Osteoblast (primary cell): ENCODE data around the gene RGS16. TPM values are rescaled to one million over a fixed set of nuclear protein-coding genes. Genes with fewer than 3 reads are reported as not detected.

Experiments
- DNase-seq: peaks from one replicate; pipeline ENCODE4 v3.0.0; 2011; ENCODE audit warnings: low spot score, mixed read lengths; ENCODE audit not compliant: insufficient read length; ENCODE audit errors: missing footprints
- H2AFZ ChIP-seq: 2 replicates; pipeline ENCODE4 v1.6.0; 2011; ENCODE audit warnings: mild to moderate bottlenecking, low read length
- H3K27ac ChIP-seq: 2 replicates; pipeline ENCODE4 v1.5.1; 2011; ENCODE audit warnings: mild to moderate bottlenecking, low read depth, low read length, moderate library complexity
- H3K27me3 ChIP-seq: 2 replicates; pipeline ENCODE4 v1.6.0; 2012; ENCODE audit warnings: mild to moderate bottlenecking, control low read depth, inconsistent platforms, low read length, moderate library complexity; ENCODE audit not compliant: insufficient read depth
- H3K36me3 ChIP-seq: 2 replicates; pipeline ENCODE4 v1.5.1; 2011; ENCODE audit warnings: mild to moderate bottlenecking, low read length, control low read depth, moderate library complexity; ENCODE audit not compliant: insufficient read depth
- H3K4me1 ChIP-seq: 2 replicates; pipeline ENCODE4 v1.5.1; 2011; ENCODE audit warnings: mild to moderate bottlenecking, low read length, control low read depth, moderate library complexity; ENCODE audit not compliant: insufficient read depth
- H3K4me2 ChIP-seq: 2 replicates; pipeline ENCODE4 v1.6.0; 2011; ENCODE audit warnings: mild to moderate bottlenecking, low read length; ENCODE audit not compliant: insufficient read depth
- H3K4me3 ChIP-seq: fragments of 200-600 bp; sonication (generic); 3 replicates; pipeline ENCODE4 v1.5.1; 2012; ENCODE audit warnings: mild to moderate bottlenecking, low read length, inconsistent platforms; ENCODE audit not compliant: insufficient read depth
- H3K79me2 ChIP-seq: 2 replicates; pipeline ENCODE4 v1.6.0; 2012; ENCODE audit warnings: mild to moderate bottlenecking, low read length, control low read depth, inconsistent platforms; ENCODE audit not compliant: insufficient read depth
- H3K9me3 ChIP-seq: 2 replicates; pipeline ENCODE4 v1.5.1; 2011; ENCODE audit warnings: low read depth, low read length, control low read depth
- H4K20me1 ChIP-seq: 2 replicates; pipeline ENCODE4 v1.6.0; 2012; ENCODE audit warnings: mild to moderate bottlenecking, low read length, control low read depth; ENCODE audit not compliant: insufficient read depth
- CTCF ChIP-seq: IDR thresholded peaks from 2 replicates; pipeline ENCODE4 v1.5.1; 2011; ENCODE audit warnings: mild to moderate bottlenecking, low read depth, low read length, moderate library complexity; ENCODE audit errors: extremely low read depth
- total RNA-seq: library from RNA; depleted of rRNA; stranded (reverse); fragments of >200 nt; gene quantifications from 2 replicates; pipeline ENCODE4 v1.2.3, GENCODE V29; 2012

RGS16 gene
- total RNA-seq, 1 donor = under 0.01 TPM

- Histone ChIP-seq H3K9me3 (no peaks in the 10 kb centered on the region), H4K20me1 (no peaks in the 10 kb centered on the region), H2AFZ (no peak overlapping the region), H3K79me2 (no peaks in the 10 kb centered on the region), H3K4me1 (no peaks in the 10 kb centered on the region), H3K4me2 (no peak overlapping the region), H3K27me3 (no peaks in the 10 kb centered on the region), H3K27ac (no peak overlapping the region), H3K36me3 (no peaks in the 10 kb centered on the region), H3K4me3 (no peak overlapping the region)
- no peak for TF ChIP-seq CTCF
- no peak for DNase-seq
Measured at GRCh38 chr1:182650678-182651338, 46.6 kb upstream of the RGS16 start.

- TF ChIP-seq CTCF = no peak
- Histone ChIP-seq H3K36me3 (no peaks in the 10 kb centered on the region), H2AFZ (no peak overlapping the region), H3K79me2 (no peaks in the 10 kb centered on the region), H3K27me3 (no peaks in the 10 kb centered on the region), H3K4me3 (no peak overlapping the region), H3K9me3 (no peaks in the 10 kb centered on the region), H3K4me1 (no peaks in the 10 kb centered on the region), H3K27ac (no peak overlapping the region), H4K20me1 (no peaks in the 10 kb centered on the region), H3K4me2 (no peak overlapping the region)
- DNase-seq = no peak
Measured at GRCh38 chr1:182649041-182649440, 44.9 kb upstream of the RGS16 start.

- no peaks in the 10 kb centered on the region for H3K27me3 ChIP-seq
- no peak for TF ChIP-seq CTCF
- no peaks in the 10 kb centered on the region for H3K36me3 ChIP-seq
- H3K79me2 ChIP-seq = no peaks in the 10 kb centered on the region
- H3K4me3 ChIP-seq = no peak overlapping the region
- H3K4me1 ChIP-seq = no peaks in the 10 kb centered on the region
- no peaks in the 10 kb centered on the region for H3K9me3 ChIP-seq
- no peak overlapping the region for H3K4me2 ChIP-seq
- H4K20me1 ChIP-seq = no peaks in the 10 kb centered on the region
- no peak overlapping the region for H3K27ac ChIP-seq
- no peak for DNase-seq
- H2AFZ ChIP-seq = no peak overlapping the region
Measured at GRCh38 chr1:182646739-182647138, 42.5 kb upstream of the RGS16 start.

GRCh38 chr1:182644886-182645285, 40.7 kb upstream of the RGS16 start:
- Histone ChIP-seq H3K79me2 (no peaks in the 10 kb centered on the region), H2AFZ (no peak overlapping the region), H3K4me3 (no peak overlapping the region), H4K20me1 (no peaks in the 10 kb centered on the region), H3K4me2 (no peak overlapping the region), H3K36me3 (no peaks in the 10 kb centered on the region), H3K27me3 (no peaks in the 10 kb centered on the region), H3K4me1 (no peaks in the 10 kb centered on the region), H3K9me3 (no peaks in the 10 kb centered on the region), H3K27ac (no peak overlapping the region)
- no peak for DNase-seq
- TF ChIP-seq CTCF = no peak
